HCT116 (cell line): ENCODE data around the gene UBE2H. TPM values are rescaled to one million over a fixed set of nuclear protein-coding genes. Genes with fewer than 3 reads are reported as not detected.

Experiments used
- ATAC-seq: fragments of 200-7000 bp; cut with Tn5 transposase; 2 replicates; pipeline ENCODE4 v1.9.1; 2020; ENCODE audit warnings: mild to moderate bottlenecking, moderate library complexity
- BruUV-seq: library from RNA; stranded (reverse); fragments of 400-500 nt; replicated peaks from 2 replicates; lab custom pipeline; 2021; lab: Mats Ljungman, UMichigan
- CTCF ChIA-PET: fragments of 300-600 bp; sonication (Branson Sonifier 250); formaldehyde crosslinking; loops from one replicate; lab custom pipeline; 2021; ENCODE audit warnings: antibody characterized with exemption; lab: Charles Lee
- POLR2A ChIA-PET: fragments of 300-600, 350-600 bp; sonication (Branson Sonifier 250); formaldehyde crosslinking; loops from one replicate; lab custom pipeline; 2021; ENCODE audit warnings: antibody characterized with exemption; lab: Charles Lee
- RAD21 ChIA-PET, 2 experiments: fragments of 300-600 bp; sonication (Branson Sonifier 250); formaldehyde crosslinking; loops; one replicate each; lab custom pipeline; 2023; ENCODE audit warnings: low total read pairs in 2 of 2; ENCODE audit not compliant: uncharacterized antibody in 2 of 2, unreplicated experiment in 2 of 2, low non-redundant PET in 1 of 2; lab: Charles Lee
- DNase-seq: peaks from one replicate; pipeline ENCODE4 v3.0.0-alpha.2; 2010; ENCODE audit warnings: low read depth, low spot score
- H2AFZ ChIP-seq: fragments of 200-600 bp; shearing (Covaris generic), sonication (generic); 2 replicates; pipeline ENCODE4 v1.6.1; 2017; ENCODE audit warnings: low read depth, mixed run types, mixed read lengths, antibody characterized with exemption, low read length; ENCODE audit not compliant: poor library complexity, severe bottlenecking
- H3K27ac ChIP-seq: 2 replicates; pipeline ENCODE4 v1.5.1; 2012; ENCODE audit warnings: low read depth, low read length
- H3K27me3 ChIP-seq: fragments of 200-600 bp; sonication (generic); 2 replicates; pipeline ENCODE4 v1.6.1; 2016; ENCODE audit warnings: mixed run types, low read length, mixed read lengths; ENCODE audit not compliant: insufficient read depth
- H3K36me3 ChIP-seq, 2 experiments: fragments of 200-500 bp in 1 of 2; fragments of 200-600 bp in 1 of 2; sonication (Bioruptor generic) in 1 of 2; sonication (generic) in 1 of 2; 2 replicates each; pipeline versions ENCODE4 v1.5.1 to v1.6.1; 2014 to 2016; ENCODE audit warnings: low read length in 2 of 2, inconsistent platforms in 1 of 2, mixed read lengths in 1 of 2, mixed run types in 1 of 2; ENCODE audit not compliant: insufficient read depth in 2 of 2, control insufficient read depth in 1 of 2
- H3K4me1 ChIP-seq, 2 experiments: fragments of 200-600 bp in 1 of 2; sonication (generic) in 1 of 2; 2 replicates each; pipeline versions ENCODE4 v1.5.1 to v1.6.1; 2012 to 2017; ENCODE audit warnings: low read length in 2 of 2, inconsistent platforms in 1 of 2, mild to moderate bottlenecking in 1 of 2, mixed read lengths in 1 of 2, mixed run types in 1 of 2, moderate library complexity in 1 of 2; ENCODE audit not compliant: insufficient read depth in 2 of 2, control insufficient read depth in 1 of 2
- H3K4me2 ChIP-seq: fragments of 200-600 bp; sonication (generic); 2 replicates; pipeline ENCODE4 v1.6.1; 2017; ENCODE audit warnings: mixed run types, low read length, mixed read lengths
- H3K4me3 ChIP-seq, 2 experiments: fragments of 200-600 bp in 1 of 2; sonication (generic) in 1 of 2; replicated peaks in 1 of 2; 2 replicates each; pipeline ENCODE4 v1.5.1; 2011 to 2016; ENCODE audit warnings: low read length in 2 of 2, control low read depth in 1 of 2, low read depth in 1 of 2, mild to moderate bottlenecking in 1 of 2, mixed read lengths in 1 of 2, mixed run types in 1 of 2
- H3K79me2 ChIP-seq: fragments of 200-600 bp; sonication (generic); 2 replicates; pipeline ENCODE4 v1.6.1; 2017; ENCODE audit warnings: mild to moderate bottlenecking, mixed run types, low read length, moderate library complexity, mixed read lengths; ENCODE audit not compliant: insufficient read depth
- H3K9ac ChIP-seq: fragments of 200-600 bp; sonication (generic); 2 replicates; pipeline ENCODE4 v1.6.1; 2016; ENCODE audit warnings: low read length, mixed read lengths
- H3K9me2 ChIP-seq: fragments of 200-600 bp; sonication (generic), shearing (Covaris generic); 2 replicates; pipeline ENCODE4 v1.6.1; 2017; ENCODE audit warnings: mixed run types, mild to moderate bottlenecking, moderate library complexity; ENCODE audit not compliant: insufficient read depth
- H3K9me3 ChIP-seq, 2 experiments: fragments of 200-500 bp in 1 of 2; fragments of 200-600 bp in 1 of 2; sonication (Bioruptor generic) in 1 of 2; sonication (generic) in 1 of 2; 2 replicates each; pipeline ENCODE4 v1.6.1; 2014 to 2017; ENCODE audit warnings: low read length in 2 of 2, mixed read lengths in 2 of 2, inconsistent platforms in 1 of 2, low read depth in 1 of 2, mild to moderate bottlenecking in 1 of 2, mixed run types in 1 of 2, moderate library complexity in 1 of 2; ENCODE audit not compliant: control insufficient read depth in 1 of 2, insufficient read depth in 1 of 2
- H4K20me1 ChIP-seq: fragments of 200-600 bp; sonication (generic), shearing (Covaris generic); 2 replicates; pipeline ENCODE4 v1.6.1; 2017; ENCODE audit warnings: mixed run types, mild to moderate bottlenecking, moderate library complexity; ENCODE audit not compliant: insufficient read depth
- POLR2A ChIP-seq: IDR thresholded peaks from 2 replicates; pipeline ENCODE4 v1.7.0; 2011; ENCODE audit warnings: borderline replicate concordance; ENCODE audit not compliant: insufficient read depth, insufficient read length; ENCODE audit errors: extremely low read depth
- POLR2AphosphoS5 ChIP-seq: IDR thresholded peaks from 2 replicates; pipeline ENCODE4 v1.6.1; 2011; ENCODE audit warnings: mild to moderate bottlenecking, low read depth, low read length, moderate library complexity
- RAD21 ChIP-seq: IDR thresholded peaks from 2 replicates; pipeline ENCODE4 v1.6.1; 2012; ENCODE audit warnings: low read depth, mild to moderate bottlenecking
- SP1 ChIP-seq: IDR thresholded peaks from 2 replicates; pipeline ENCODE4 v1.6.1; 2012; ENCODE audit warnings: low read depth
- TCF7L2 ChIP-seq: IDR thresholded peaks from 2 replicates; pipeline ENCODE4 v1.7.0; 2011; ENCODE audit warnings: borderline replicate concordance, inconsistent platforms; ENCODE audit not compliant: insufficient read depth, insufficient read length; ENCODE audit errors: extremely low read depth
- YY1 ChIP-seq: IDR thresholded peaks from 2 replicates; pipeline ENCODE4 v1.6.1; 2011; ENCODE audit warnings: low read length, low read depth, moderate library complexity, mild to moderate bottlenecking; ENCODE audit not compliant: insufficient replicate concordance; ENCODE audit errors: extremely low read depth
- intact Hi-C: fragments of 100-400 bp; cut with micrococcal nuclease; formaldehyde crosslinking; loops from 2 replicates; pipeline ENCODE4 v1.10.0; 2022
- total RNA-seq: library from RNA; stranded (reverse); gene quantifications from one replicate; pipeline ENCODE4 v1.2.1, GENCODE V29; 2021; ENCODE audit not compliant: unreplicated experiment
- TF ChIP-seq, protein P1 (sequence below): IDR thresholded peaks from 2 replicates; pipeline ENCODE4 v1.6.1; 2011; ENCODE audit warnings: mild to moderate bottlenecking, low read length, moderate library complexity; ENCODE audit not compliant: insufficient replicate concordance; ENCODE audit errors: extremely low read depth
- TF ChIP-seq, protein P2 (sequence below): IDR thresholded peaks from 2 replicates; pipeline ENCODE4 v1.6.1; 2012; ENCODE audit warnings: low read depth

Gene UBE2H
- total RNA-seq, 1 experiment from 2014 or later: 117 TPM

DNA sequence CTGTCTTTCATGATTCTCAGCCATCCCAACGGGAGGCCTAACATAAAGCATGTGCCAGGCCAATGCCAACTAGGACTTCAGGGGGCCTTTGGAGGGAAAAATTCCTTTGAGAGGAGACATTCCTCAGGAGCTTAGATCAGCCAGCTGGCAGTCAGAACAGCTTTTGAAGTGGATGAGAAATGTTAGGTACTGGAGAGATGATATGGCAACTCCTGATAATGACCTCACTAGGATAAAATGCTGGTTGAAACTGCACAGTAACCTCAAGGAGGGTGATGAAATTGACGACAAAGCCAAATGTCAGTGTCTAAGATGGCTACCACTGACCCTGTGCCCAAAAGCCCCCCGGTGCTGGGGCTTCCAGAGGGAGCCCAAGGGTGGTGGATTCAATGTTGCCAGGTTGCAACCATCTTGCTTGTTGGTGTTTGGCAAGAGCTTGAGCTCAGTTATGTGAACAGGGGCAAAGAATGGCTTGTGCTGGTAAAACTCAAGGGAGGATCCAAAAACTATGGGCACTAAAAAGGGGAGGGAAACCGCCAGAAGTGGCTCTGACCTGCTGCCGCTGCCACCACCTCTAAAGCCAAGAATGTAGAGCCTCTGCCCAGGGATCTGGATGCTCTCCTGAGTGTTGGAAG, 121.2 kb downstream of the UBE2H start:
- Histone ChIP-seq H3K9ac (peak overlapping the region; percentile 58), H3K4me2 (peak overlapping the region; percentile 89)
- RAD21 ChIA-PET: interaction anchor here in 1 of 2 experiments (0.5 to 1.6 kb wide), 3 partner anchors 9 to 179 kb away, joined by 3 to 4 read pairs (median 4); no protein-coding TSS in a partner anchor

More for the DNA sequence above, 121.2 kb downstream of the UBE2H start:
- no TSS peak for BruUV-seq
- DNase-seq (peak; percentile 89), ATAC-seq (peak; percentile 71)
- no peaks in the 10 kb centered on the region for H3K9me2 ChIP-seq
- H3K27ac ChIP-seq: peak overlapping the region; percentile 95
- H3K9me3 ChIP-seq: no peaks in the 10 kb centered on the region
- peak overlapping the region in 1 of 2 experiments; percentile 47; a peak in 1 of 4 replicates for H3K4me3 ChIP-seq
- peak; percentile 67 for TF ChIP-seq YY1
- TF ChIP-seq, protein P1, sequence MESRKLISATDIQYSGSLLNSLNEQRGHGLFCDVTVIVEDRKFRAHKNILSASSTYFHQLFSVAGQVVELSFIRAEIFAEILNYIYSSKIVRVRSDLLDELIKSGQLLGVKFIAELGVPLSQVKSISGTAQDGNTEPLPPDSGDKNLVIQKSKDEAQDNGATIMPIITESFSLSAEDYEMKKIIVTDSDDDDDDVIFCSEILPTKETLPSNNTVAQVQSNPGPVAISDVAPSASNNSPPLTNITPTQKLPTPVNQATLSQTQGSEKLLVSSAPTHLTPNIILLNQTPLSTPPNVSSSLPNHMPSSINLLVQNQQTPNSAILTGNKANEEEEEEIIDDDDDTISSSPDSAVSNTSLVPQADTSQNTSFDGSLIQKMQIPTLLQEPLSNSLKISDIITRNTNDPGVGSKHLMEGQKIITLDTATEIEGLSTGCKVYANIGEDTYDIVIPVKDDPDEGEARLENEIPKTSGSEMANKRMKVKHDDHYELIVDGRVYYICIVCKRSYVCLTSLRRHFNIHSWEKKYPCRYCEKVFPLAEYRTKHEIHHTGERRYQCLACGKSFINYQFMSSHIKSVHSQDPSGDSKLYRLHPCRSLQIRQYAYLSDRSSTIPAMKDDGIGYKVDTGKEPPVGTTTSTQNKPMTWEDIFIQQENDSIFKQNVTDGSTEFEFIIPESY: peak; percentile 32
- TF ChIP-seq, protein P2, sequence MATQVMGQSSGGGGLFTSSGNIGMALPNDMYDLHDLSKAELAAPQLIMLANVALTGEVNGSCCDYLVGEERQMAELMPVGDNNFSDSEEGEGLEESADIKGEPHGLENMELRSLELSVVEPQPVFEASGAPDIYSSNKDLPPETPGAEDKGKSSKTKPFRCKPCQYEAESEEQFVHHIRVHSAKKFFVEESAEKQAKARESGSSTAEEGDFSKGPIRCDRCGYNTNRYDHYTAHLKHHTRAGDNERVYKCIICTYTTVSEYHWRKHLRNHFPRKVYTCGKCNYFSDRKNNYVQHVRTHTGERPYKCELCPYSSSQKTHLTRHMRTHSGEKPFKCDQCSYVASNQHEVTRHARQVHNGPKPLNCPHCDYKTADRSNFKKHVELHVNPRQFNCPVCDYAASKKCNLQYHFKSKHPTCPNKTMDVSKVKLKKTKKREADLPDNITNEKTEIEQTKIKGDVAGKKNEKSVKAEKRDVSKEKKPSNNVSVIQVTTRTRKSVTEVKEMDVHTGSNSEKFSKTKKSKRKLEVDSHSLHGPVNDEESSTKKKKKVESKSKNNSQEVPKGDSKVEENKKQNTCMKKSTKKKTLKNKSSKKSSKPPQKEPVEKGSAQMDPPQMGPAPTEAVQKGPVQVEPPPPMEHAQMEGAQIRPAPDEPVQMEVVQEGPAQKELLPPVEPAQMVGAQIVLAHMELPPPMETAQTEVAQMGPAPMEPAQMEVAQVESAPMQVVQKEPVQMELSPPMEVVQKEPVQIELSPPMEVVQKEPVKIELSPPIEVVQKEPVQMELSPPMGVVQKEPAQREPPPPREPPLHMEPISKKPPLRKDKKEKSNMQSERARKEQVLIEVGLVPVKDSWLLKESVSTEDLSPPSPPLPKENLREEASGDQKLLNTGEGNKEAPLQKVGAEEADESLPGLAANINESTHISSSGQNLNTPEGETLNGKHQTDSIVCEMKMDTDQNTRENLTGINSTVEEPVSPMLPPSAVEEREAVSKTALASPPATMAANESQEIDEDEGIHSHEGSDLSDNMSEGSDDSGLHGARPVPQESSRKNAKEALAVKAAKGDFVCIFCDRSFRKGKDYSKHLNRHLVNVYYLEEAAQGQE: no peak
- no peak for TF ChIP-seq SP1
- TF ChIP-seq POLR2AphosphoS5: peak; percentile 62; the same call in 1 of the 2 replicates
- TF ChIP-seq TCF7L2: peak; percentile 87
- TF ChIP-seq RAD21: no peak
- no peak for TF ChIP-seq POLR2A
- H4K20me1 ChIP-seq: no peaks in the 10 kb centered on the region
- CTCF ChIA-PET: interaction anchor here (0.6 to 4.4 kb wide), 2 partner anchors 179 to 242 kb away, joined by 3 to 44 read pairs; no protein-coding TSS in a partner anchor
- H3K36me3 ChIP-seq: 0 out of 4 replicates have a peak, but pooled peaks cover 2 to 8% of the 10 kb centered on the region in 2 experiments
- peaks cover 59 to 65% of the 10 kb centered on the region in 2 experiments for H3K4me1 ChIP-seq
- no peaks in the 10 kb centered on the region for H3K79me2 ChIP-seq
- no peak overlapping the region for H2AFZ ChIP-seq
- POLR2A ChIA-PET: interaction anchor here (2.2 kb wide), 1 partner anchor 178 kb away, joined by 9 read pairs; no protein-coding TSS in a partner anchor
- H3K27me3 ChIP-seq: no peaks in the 10 kb centered on the region
- intact Hi-C loops: no loop called here
